HL-60 (cell line): Measurements from ENCODE around the gene OPHN1.

Source experiments
- GABPA ChIP-seq: IDR thresholded peaks from 2 replicates; pipeline ENCODE4 v1.6.1; 2012; ENCODE audit warnings: low read depth
- REST ChIP-seq: IDR thresholded peaks from 2 replicates; pipeline ENCODE4 v1.6.1; 2012; ENCODE audit warnings: low read depth; ENCODE audit not compliant: insufficient replicate concordance
- TF ChIP-seq, protein P1 (sequence below): IDR thresholded peaks from one replicate; pipeline ENCODE4 v1.5.1; 2011; ENCODE audit warnings: low read length, control low read depth, inconsistent platforms; ENCODE audit not compliant: insufficient read depth

- TF ChIP-seq, protein P1, sequence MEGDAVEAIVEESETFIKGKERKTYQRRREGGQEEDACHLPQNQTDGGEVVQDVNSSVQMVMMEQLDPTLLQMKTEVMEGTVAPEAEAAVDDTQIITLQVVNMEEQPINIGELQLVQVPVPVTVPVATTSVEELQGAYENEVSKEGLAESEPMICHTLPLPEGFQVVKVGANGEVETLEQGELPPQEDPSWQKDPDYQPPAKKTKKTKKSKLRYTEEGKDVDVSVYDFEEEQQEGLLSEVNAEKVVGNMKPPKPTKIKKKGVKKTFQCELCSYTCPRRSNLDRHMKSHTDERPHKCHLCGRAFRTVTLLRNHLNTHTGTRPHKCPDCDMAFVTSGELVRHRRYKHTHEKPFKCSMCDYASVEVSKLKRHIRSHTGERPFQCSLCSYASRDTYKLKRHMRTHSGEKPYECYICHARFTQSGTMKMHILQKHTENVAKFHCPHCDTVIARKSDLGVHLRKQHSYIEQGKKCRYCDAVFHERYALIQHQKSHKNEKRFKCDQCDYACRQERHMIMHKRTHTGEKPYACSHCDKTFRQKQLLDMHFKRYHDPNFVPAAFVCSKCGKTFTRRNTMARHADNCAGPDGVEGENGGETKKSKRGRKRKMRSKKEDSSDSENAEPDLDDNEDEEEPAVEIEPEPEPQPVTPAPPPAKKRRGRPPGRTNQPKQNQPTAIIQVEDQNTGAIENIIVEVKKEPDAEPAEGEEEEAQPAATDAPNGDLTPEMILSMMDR = no peak
- no peak for TF ChIP-seq GABPA
- TF ChIP-seq REST = no peak
Observed at GRCh38 chrX:68041110-68041509, 392.2 kb downstream of the OPHN1 start.
